Peyer's patch (tissue), 4 donors: ENCODE measurements around the gene TFIP11. TPM values are rescaled to one million over a fixed set of nuclear protein-coding genes. Genes with fewer than 3 reads are reported as not detected.

Source experiments
- DNase-seq, 3 donors: peaks; one replicate each; pipeline ENCODE4 v3.0.0-alpha.2; 2017 to 2019
- H3K27ac ChIP-seq, 4 donors: fragments of 200-600 bp; sonication (generic); one replicate each; pipeline ENCODE4 v1.5.1; 2016 to 2019
- H3K27me3 ChIP-seq, 2 donors: fragments of 200-600 bp; sonication (generic); one replicate each; pipeline ENCODE4 v1.5.1; 2019
- H3K36me3 ChIP-seq, 3 donors: fragments of 200-600 bp; sonication (generic); one replicate each; pipeline ENCODE4 v1.5.1; 2016 to 2019
- H3K4me1 ChIP-seq, 4 donors: fragments of 200-600 bp; sonication (generic); one replicate each; pipeline ENCODE4 v1.5.1; 2016 to 2019
- H3K4me3 ChIP-seq, 4 donors: fragments of 200-600 bp; sonication (generic); 1 replicate in 3 of 4; 2 replicates in 1 of 4; pipeline ENCODE4 v1.5.1; 2016 to 2019; ENCODE audit warnings: mild to moderate bottlenecking in 1 of 4
- H3K9me3 ChIP-seq, 4 donors: fragments of 200-600 bp; sonication (generic); one replicate each; pipeline ENCODE4 v1.5.1; 2016 to 2019; ENCODE audit warnings: mild to moderate bottlenecking in 1 of 4
- CTCF ChIP-seq, 6 experiments: fragments of 450-650 bp in 4 of 6; fragments of 200-600 bp in 2 of 6; sonication (generic) in 1 of 6; IDR thresholded peaks; one replicate each; pipeline ENCODE4 v1.5.1; 2017 to 2019; ENCODE audit warnings: antibody characterized with exemption in 6 of 6, mild to moderate bottlenecking in 3 of 6, moderate library complexity in 1 of 6
- POLR2A ChIP-seq, 2 donors: fragments of 450-650 bp; IDR thresholded peaks; one replicate each; pipeline ENCODE4 v1.5.1; 2017; ENCODE audit warnings: antibody characterized with exemption in 2 of 2, mild to moderate bottlenecking in 2 of 2, moderate library complexity in 2 of 2
- total RNA-seq, 4 donors: library from RNA; depleted of rRNA; stranded (reverse); fragments of >200 nt; gene quantifications; one replicate each; pipeline ENCODE4 v1.1.0, GENCODE V29; 2016

The TFIP11 gene
- total RNA-seq, 4 donors from 2014 or later, result 24.0 to 46.2 (median 30.8) TPM

GRCh38 chr22:26508148-26508547 is 4.1 kb downstream of the TFIP11 start:
- Histone ChIP-seq H3K9me3 (no peaks in the 10 kb centered on the region), H3K4me1 (peaks cover 0 to 8% (median 5%) of the 10 kb centered on the region in 4 donors), H3K36me3 (peaks cover 0 to 72% (median 0%) of the 10 kb centered on the region in 3 donors), H3K27ac (no peak overlapping the region), H3K4me3 (no peak overlapping the region), H3K27me3 (no peaks in the 10 kb centered on the region)
- no peak for DNase-seq
- TF ChIP-seq CTCF (IDR thresholded peaks at IDR 0.05) (no peak), POLR2A (IDR thresholded peaks at IDR 0.05) (no peak)

- TF ChIP-seq POLR2A (IDR thresholded peaks at IDR 0.05), result no peak
- TF ChIP-seq CTCF (IDR thresholded peaks at IDR 0.05), result no peak
- Histone ChIP-seq H3K36me3 (peaks cover 0 to 100% (median 7%) of the 10 kb centered on the region in 3 donors), H3K4me1 (peaks cover 0 to 7% (median 2%) of the 10 kb centered on the region in 4 donors), H3K27me3 (no peaks in the 10 kb centered on the region), H3K27ac (peak overlapping the region in 1 of 4 donors; percentile 25), H3K4me3 (no peak overlapping the region), H3K9me3 (no peaks in the 10 kb centered on the region)
- no peak for DNase-seq
Observed at GRCh38 chr22:26503758-26504157, 8.5 kb downstream of the TFIP11 start.

GRCh38 chr22:26502688-26503561 is 9.3 kb downstream of the TFIP11 start:
- Histone ChIP-seq H3K4me1 (peaks cover 0 to 7% (median 2%) of the 10 kb centered on the region in 4 donors), H3K27ac (peak overlapping the region in 1 of 4 donors; percentile 25), H3K36me3 (peaks cover 0 to 100% (median 8%) of the 10 kb centered on the region in 3 donors), H3K9me3 (no peaks in the 10 kb centered on the region), H3K4me3 (no peak overlapping the region), H3K27me3 (no peaks in the 10 kb centered on the region)
- TF ChIP-seq CTCF (IDR thresholded peaks at IDR 0.05), result peak; percentile 14 to 46 (median 36)
- TF ChIP-seq POLR2A (IDR thresholded peaks at IDR 0.05), result no peak
- DNase-seq, result peak in 2 of 3 donors; percentile 60 to 78

- H3K4me1 ChIP-seq, result peaks cover 0 to 7% (median 2%) of the 10 kb centered on the region in 4 donors
- H3K27ac ChIP-seq, result no peak overlapping the region
- H3K4me3 ChIP-seq, result no peak overlapping the region
- peaks cover 0 to 100% (median 8%) of the 10 kb centered on the region in 3 donors for H3K36me3 ChIP-seq
- H3K9me3 ChIP-seq, result no peaks in the 10 kb centered on the region
- TF ChIP-seq POLR2A (IDR thresholded peaks at IDR 0.05) (no peak), CTCF (IDR thresholded peaks at IDR 0.05) (no peak)
- no peaks in the 10 kb centered on the region for H3K27me3 ChIP-seq
- DNase-seq, result no peak
Observed at GRCh38 chr22:26501996-26502395, 10.3 kb downstream of the TFIP11 start.

GRCh38 chr22:26499188-26499703 is 13.0 kb downstream of the TFIP11 start:
- no peak for TF ChIP-seq CTCF (IDR thresholded peaks at IDR 0.05)
- no peak for TF ChIP-seq POLR2A (IDR thresholded peaks at IDR 0.05)
- Histone ChIP-seq H3K27me3 (no peaks in the 10 kb centered on the region), H3K27ac (no peak overlapping the region), H3K4me3 (no peak overlapping the region), H3K9me3 (no peaks in the 10 kb centered on the region), H3K4me1 (peaks cover 0 to 7% (median 2%) of the 10 kb centered on the region in 4 donors), H3K36me3 (peaks cover 0 to 98% (median 8%) of the 10 kb centered on the region in 3 donors)
- DNase-seq, result no peak
